Astrocyte (in vitro differentiated cells and primary cell): ENCODE measurements around the gene MCM7. TPM values are rescaled to one million over a fixed set of nuclear protein-coding genes. Genes with fewer than 3 reads are reported as not detected.
A peak's percentile ranks its signal among the peaks of the same experiment; 100 is the strongest.

ENCODE experiments used
- DNase-seq: peaks from one replicate; pipeline ENCODE4 v3.0.0-alpha.2; 2010; ENCODE audit warnings: low read depth
- FAIRE-seq: peaks from 2 replicates; lab custom pipeline; 2011; peaks lifted over from hg19 to GRCh38; lab: Jason Lieb, UNC
- H2AFZ ChIP-seq: 2 replicates; pipeline ENCODE4 v1.6.0; 2012; ENCODE audit warnings: low read depth, low read length, inconsistent platforms
- H3K27ac ChIP-seq: 2 replicates; pipeline ENCODE4 v1.5.1; 2011; ENCODE audit warnings: low read depth, low read length, inconsistent platforms
- H3K27me3 ChIP-seq: 2 replicates; pipeline ENCODE4 v1.6.0; 2011; ENCODE audit warnings: low read length, inconsistent platforms; ENCODE audit not compliant: insufficient read depth
- H3K36me3 ChIP-seq: 2 replicates; pipeline ENCODE4 v1.5.1; 2011; ENCODE audit warnings: low read length, inconsistent platforms; ENCODE audit not compliant: insufficient read depth
- H3K4me1 ChIP-seq: 2 replicates; pipeline ENCODE4 v1.5.1; 2011; ENCODE audit warnings: low read length, inconsistent platforms; ENCODE audit not compliant: insufficient read depth
- H3K4me2 ChIP-seq: 2 replicates; pipeline ENCODE4 v1.6.0; 2012; ENCODE audit warnings: low read length, inconsistent platforms
- H3K4me3 ChIP-seq: 2 replicates; pipeline ENCODE4 v1.5.1; 2011; ENCODE audit warnings: low read depth, mild to moderate bottlenecking, low read length, inconsistent platforms; ENCODE audit not compliant: insufficient read depth
- H3K79me2 ChIP-seq: 2 replicates; pipeline ENCODE4 v1.6.0; 2012; ENCODE audit warnings: mild to moderate bottlenecking, low read length, inconsistent platforms; ENCODE audit not compliant: insufficient read depth
- H3K9ac ChIP-seq: 2 replicates; pipeline ENCODE4 v1.6.0; 2012; ENCODE audit warnings: mild to moderate bottlenecking, low read length, inconsistent platforms
- H3K9me3 ChIP-seq: 2 replicates; pipeline ENCODE4 v1.5.1; 2012; ENCODE audit warnings: low read depth, mild to moderate bottlenecking, low read length, inconsistent platforms; ENCODE audit not compliant: insufficient read depth
- H4K20me1 ChIP-seq: 2 replicates; pipeline ENCODE4 v1.6.0; 2012; ENCODE audit warnings: low read length, inconsistent platforms; ENCODE audit not compliant: insufficient read depth
- H3K27ac Mint-ChIP-seq: one replicate; pipeline ENCODE4 v1.8.0; 2021; ENCODE audit warnings: mild to moderate bottlenecking, mixed read lengths; ENCODE audit not compliant: unreplicated experiment
- H3K27me3 Mint-ChIP-seq: one replicate; pipeline ENCODE4 v1.8.0; 2021; ENCODE audit warnings: low read depth, mixed read lengths; ENCODE audit not compliant: unreplicated experiment
- H3K36me3 Mint-ChIP-seq: one replicate; pipeline ENCODE4 v1.8.0; 2021; ENCODE audit warnings: low read depth, mixed read lengths; ENCODE audit not compliant: unreplicated experiment
- H3K4me1 Mint-ChIP-seq: one replicate; pipeline ENCODE4 v1.8.0; 2021; ENCODE audit warnings: low read depth, mixed read lengths; ENCODE audit not compliant: unreplicated experiment
- H3K4me3 Mint-ChIP-seq: one replicate; pipeline ENCODE4 v1.8.0; 2021; ENCODE audit warnings: mild to moderate bottlenecking, moderate library complexity, mixed read lengths; ENCODE audit not compliant: unreplicated experiment
- H3K9me3 Mint-ChIP-seq: one replicate; pipeline ENCODE4 v1.8.0; 2021; ENCODE audit warnings: mild to moderate bottlenecking, mixed read lengths; ENCODE audit not compliant: unreplicated experiment
- CTCF ChIP-seq: IDR thresholded peaks from 2 replicates; pipeline ENCODE4 v1.5.1; 2011; ENCODE audit warnings: low read depth, mild to moderate bottlenecking, inconsistent platforms, low read length, moderate library complexity; ENCODE audit not compliant: insufficient read depth
- EZH2 ChIP-seq: IDR thresholded peaks from 2 replicates; pipeline ENCODE4 v1.6.1; 2012; ENCODE audit warnings: mild to moderate bottlenecking, low read length, inconsistent platforms; ENCODE audit not compliant: insufficient read depth
- total RNA-seq: library from RNA; stranded (reverse); gene quantifications from 2 replicates; pipeline ENCODE4 v1.2.1, GENCODE V29; 2021

MCM7 gene
- total RNA-seq, 1 donor from 2014 or later = 55.2 TPM

- H3K36me3 ChIP-seq = peaks cover 52% of the 10 kb centered on the region
- TF ChIP-seq CTCF (no peak), EZH2 (no peak)
- H3K79me2 ChIP-seq = peaks cover 68% of the 10 kb centered on the region
- H2AFZ ChIP-seq = no peak overlapping the region
- H3K36me3 Mint-ChIP-seq = peaks cover 26% of the 10 kb centered on the region
- FAIRE-seq = no peak
- DNase-seq = no peak
- no peaks in the 10 kb centered on the region for H3K27me3 Mint-ChIP-seq
- peak overlapping the region; percentile 95 for H3K4me3 Mint-ChIP-seq
- peaks cover 11% of the 10 kb centered on the region for H3K4me1 Mint-ChIP-seq
- no peaks in the 10 kb centered on the region for H3K9me3 ChIP-seq
- no peak overlapping the region for H3K4me3 ChIP-seq
- H3K9me3 Mint-ChIP-seq = no peaks in the 10 kb centered on the region
- H3K9ac ChIP-seq = peak overlapping the region; percentile 25
- H3K27ac Mint-ChIP-seq = peak overlapping the region; percentile 58
- peaks cover 45% of the 10 kb centered on the region for H4K20me1 ChIP-seq
- H3K27ac ChIP-seq = peak overlapping the region; percentile 43
- H3K27me3 ChIP-seq = no peaks in the 10 kb centered on the region
- peaks cover 60% of the 10 kb centered on the region for H3K4me1 ChIP-seq
- H3K4me2 ChIP-seq = peak overlapping the region; percentile 94
Observed at GRCh38 chr7:100090527-100091410, 10.4 kb downstream of the MCM7 start.

DNA sequence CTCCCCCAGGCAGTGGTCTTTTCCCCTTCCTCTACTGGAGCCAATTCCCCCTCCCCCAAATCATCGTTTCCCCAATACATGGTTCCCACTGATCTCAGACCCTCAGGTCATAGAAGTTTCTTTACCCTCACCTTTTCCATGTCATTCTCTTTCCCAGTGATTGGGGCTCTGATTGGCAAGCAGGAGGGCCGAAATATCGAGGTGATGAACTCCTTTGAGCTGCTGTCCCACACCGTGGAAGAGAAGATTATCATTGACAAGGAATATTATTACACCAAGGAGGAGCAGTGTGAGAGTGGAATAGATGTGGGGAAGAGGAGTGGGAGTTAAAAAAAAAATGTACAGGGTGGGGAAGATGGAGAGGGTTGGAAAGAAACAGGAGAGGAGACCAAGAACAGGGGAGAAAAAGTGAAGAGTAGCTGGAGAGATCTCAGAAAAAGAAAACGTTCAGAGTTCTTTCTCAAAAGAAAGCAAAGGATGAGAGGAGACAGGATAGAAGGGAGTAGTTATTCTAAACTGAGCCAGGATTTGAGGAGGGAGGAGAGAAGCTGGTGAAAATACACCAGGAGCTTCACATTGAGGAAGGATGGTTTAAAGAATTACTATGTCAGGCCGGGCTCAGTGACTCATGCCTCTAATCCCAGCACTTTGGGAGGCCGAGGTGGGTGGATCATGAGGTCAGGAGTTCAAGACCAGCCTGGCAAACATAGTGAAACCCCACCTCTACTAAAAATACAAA lies 11.6 kb downstream of the MCM7 start:
- Mint-ChIP-seq H3K4me3 (peak overlapping the region; percentile 95), H3K27me3 (no peaks in the 10 kb centered on the region), H3K9me3 (no peaks in the 10 kb centered on the region), H3K27ac (peak overlapping the region; percentile 84), H3K36me3 (peaks cover 19% of the 10 kb centered on the region), H3K4me1 (peaks cover 11% of the 10 kb centered on the region)
- DNase-seq (no peak), FAIRE-seq (no peak)
- Histone ChIP-seq H3K4me3 (peak overlapping the region; percentile 93), H4K20me1 (peaks cover 42% of the 10 kb centered on the region), H3K27ac (peak overlapping the region; percentile 84), H3K4me1 (peaks cover 60% of the 10 kb centered on the region), H3K79me2 (peaks cover 60% of the 10 kb centered on the region), H3K4me2 (peak overlapping the region; percentile 94), H3K36me3 (peaks cover 45% of the 10 kb centered on the region), H2AFZ (peak overlapping the region; percentile 89), H3K9ac (peak overlapping the region; percentile 97), H3K9me3 (no peaks in the 10 kb centered on the region), H3K27me3 (no peaks in the 10 kb centered on the region)
- TF ChIP-seq EZH2 (no peak), CTCF (no peak)
